H1 (cell line): ENCODE results near the gene GNB1L. TPM values are rescaled to one million over a fixed set of nuclear protein-coding genes. Genes with fewer than 3 reads are reported as not detected.

ENCODE experiments used
- EGR1 ChIP-seq: IDR thresholded peaks from 2 replicates; pipeline ENCODE4 v1.6.1; 2011; ENCODE audit warnings: low read depth, low read length, borderline replicate concordance
- EZH2 ChIP-seq: fragments of 200-600 bp; sonication (generic); IDR thresholded peaks from 2 replicates; pipeline ENCODE4 v1.7.1; 2012; ENCODE audit warnings: low read depth, mild to moderate bottlenecking, moderate library complexity, low read length, inconsistent platforms; ENCODE audit not compliant: severe bottlenecking
- MAFK ChIP-seq: IDR thresholded peaks from 2 replicates; pipeline ENCODE4 v1.6.1; 2012; ENCODE audit warnings: low read depth, mild to moderate bottlenecking, improper control_type of control experiment, low read length
- polyA plus RNA-seq, 7 experiments: library from polyadenylated mRNA; depleted of rRNA in 3 of 7; stranded (reverse) in 5 of 7; unstranded in 2 of 7; fragments of >200 nt in 5 of 7; fragments of 200-250 nt in 2 of 7; gene quantifications; 1 replicate in 5 of 7; 2 replicates in 1 of 7; 4 replicates in 1 of 7; pipeline versions ENCODE4 v1.2.1 to v1.2.3, GENCODE V29; 2011 to 2013; ENCODE audit warnings: missing spikeins in 2 of 7, mixed read lengths in 2 of 7
- total RNA-seq: library from RNA; stranded (reverse); fragmentation: NEBNext Ultra II Directional; extraction: Animal tissue kit (Norgen Biotek cat#: 25700); gene quantifications from 2 replicates; pipeline ENCODE4 v1.2.1, GENCODE V29; 2021
- TF ChIP-seq, protein P1 (sequence below): IDR thresholded peaks from 2 replicates; pipeline ENCODE4 v1.6.1; 2012; ENCODE audit warnings: inconsistent platforms

The GNB1L gene
- total and polyA plus RNA-seq, 2 of the 8 experiments (the other 6 are each of a cell fraction or from before 2014, with no cell fraction given), result 14.0 to 15.6 TPM

DNA sequence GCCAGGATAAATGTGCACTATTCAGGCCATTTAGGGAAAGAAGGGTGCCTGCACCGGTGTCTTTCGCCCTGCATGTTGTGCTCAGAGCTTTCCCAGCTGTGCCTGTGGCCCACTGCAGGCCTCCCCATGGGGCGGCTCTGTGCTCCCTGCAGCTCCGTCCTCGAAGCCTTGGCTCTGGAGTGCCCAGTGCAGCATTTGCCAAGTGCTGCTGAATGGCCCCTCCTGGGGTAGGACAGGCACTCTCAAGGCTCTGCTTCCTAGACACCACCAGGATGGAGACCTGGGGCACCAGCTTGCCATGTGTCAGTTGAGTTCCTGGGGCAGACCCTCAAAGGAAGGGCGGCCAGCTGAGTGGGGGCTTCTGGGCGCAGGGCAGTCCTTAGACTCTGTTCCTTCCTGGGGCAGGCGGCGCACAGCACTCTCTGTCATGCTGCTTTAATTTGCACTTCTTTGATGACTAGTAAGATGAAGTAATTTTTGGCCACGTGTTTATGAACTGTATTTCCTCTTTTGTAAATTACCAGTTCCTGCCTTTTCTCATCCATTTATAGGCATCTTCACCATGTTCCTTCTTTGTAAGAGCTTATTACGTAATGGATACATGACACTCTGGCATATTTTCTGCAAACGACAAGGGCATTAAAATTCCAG is 32.1 kb upstream of the GNB1L start (continued):
- TF ChIP-seq EGR1 (no peak), EZH2 (no peak), MAFK (no peak)
- TF ChIP-seq, protein P1, sequence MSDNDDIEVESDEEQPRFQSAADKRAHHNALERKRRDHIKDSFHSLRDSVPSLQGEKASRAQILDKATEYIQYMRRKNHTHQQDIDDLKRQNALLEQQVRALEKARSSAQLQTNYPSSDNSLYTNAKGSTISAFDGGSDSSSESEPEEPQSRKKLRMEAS, result no peak
